Measurements from ENCODE around the gene EIPR1. TPM values are rescaled to one million over a fixed set of nuclear protein-coding genes. Genes with fewer than 3 reads are reported as not detected.

Gene EIPR1
- 25.9 TPM for total RNA-seq

DNA sequence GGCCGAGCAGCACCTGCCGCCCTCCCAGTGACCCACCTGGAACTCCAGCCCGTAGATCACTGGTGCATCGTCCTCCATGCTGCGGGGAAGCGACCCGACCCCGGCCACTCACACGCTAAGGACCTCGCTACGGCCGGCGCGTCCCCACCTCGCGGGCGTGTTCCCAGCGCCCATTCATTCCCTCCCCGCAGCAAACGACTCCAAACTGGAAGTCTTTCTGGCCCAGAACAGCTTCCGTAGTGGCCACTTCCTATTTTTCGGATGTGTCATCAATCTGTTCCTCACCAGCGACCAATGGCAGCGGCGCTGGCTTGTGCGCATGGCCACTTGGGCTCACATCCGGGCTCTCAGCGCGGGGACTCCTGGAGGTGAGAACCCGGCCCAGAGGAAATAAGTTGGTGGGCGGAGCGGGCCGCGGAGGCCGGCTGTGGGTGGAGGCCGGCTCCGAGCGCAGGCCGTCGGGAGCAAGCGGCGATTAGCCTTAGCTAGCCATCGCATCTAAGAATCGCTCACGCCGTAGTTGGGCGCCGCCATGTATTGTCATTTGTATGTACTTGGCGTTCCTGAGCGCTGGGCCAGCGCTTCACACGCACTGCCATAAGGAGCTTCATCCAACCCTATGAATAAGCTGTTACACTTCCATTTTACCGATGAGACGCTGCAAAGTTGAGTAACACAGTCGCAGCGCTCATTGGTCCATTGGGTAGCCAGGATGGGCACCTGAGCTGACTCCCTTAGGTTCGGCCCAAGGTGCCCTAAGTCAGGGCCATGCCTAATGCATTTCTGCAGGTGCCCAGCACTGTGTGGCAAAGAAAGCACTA, at the start of gene EIPR1:
Gene EIPR1 (minus strand): TSS at position 207 of the 821 bp plus-strand sequence. CDS start 129 bp downstream, at position 78.
- peak; percentile 98 for ATAC-seq

GRCh38 chr2:3427272-3427671, 49.7 kb upstream of the EIPR1 start:
- no peak for ATAC-seq

GRCh38 chr2:3426615-3427014, 49.0 kb upstream of the EIPR1 start:
- ATAC-seq, result no peak

GRCh38 chr2:3424171-3424795, 46.7 kb upstream of the EIPR1 start:
- no peak for ATAC-seq

DNA sequence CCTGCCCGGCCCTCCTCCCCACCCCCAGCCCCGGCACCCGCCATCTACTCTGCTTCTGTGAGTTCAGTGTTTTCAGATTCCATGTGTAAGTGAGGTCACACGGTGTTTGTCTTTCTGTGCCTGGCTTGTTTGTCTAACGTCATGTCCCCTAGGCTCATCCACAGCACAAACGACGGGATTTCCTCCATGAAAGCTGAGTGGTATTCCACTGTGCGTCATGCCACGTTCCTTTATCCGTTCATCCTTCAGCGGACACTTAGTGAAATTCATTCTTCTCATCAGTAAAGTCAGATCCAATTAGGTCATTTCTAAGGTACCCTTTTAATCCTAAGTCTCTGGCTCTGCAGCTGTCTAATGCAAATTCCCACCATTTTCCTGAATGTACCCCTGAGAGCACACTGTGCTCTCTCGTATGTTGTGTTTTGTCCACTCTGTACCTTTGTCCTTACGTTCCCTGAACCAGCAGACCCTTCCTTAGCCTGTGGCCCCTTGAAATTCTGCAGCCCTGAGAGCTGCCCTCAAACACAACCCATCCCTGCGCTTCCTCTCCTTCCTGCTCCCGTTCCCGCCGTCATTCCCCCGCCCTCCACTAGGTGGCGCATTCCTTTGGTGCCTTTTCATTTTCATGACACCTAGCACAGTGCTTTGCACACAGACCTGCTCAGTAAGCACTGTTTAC, 46.0 kb upstream of the EIPR1 start:
- peak; percentile 70 for ATAC-seq

DNA sequence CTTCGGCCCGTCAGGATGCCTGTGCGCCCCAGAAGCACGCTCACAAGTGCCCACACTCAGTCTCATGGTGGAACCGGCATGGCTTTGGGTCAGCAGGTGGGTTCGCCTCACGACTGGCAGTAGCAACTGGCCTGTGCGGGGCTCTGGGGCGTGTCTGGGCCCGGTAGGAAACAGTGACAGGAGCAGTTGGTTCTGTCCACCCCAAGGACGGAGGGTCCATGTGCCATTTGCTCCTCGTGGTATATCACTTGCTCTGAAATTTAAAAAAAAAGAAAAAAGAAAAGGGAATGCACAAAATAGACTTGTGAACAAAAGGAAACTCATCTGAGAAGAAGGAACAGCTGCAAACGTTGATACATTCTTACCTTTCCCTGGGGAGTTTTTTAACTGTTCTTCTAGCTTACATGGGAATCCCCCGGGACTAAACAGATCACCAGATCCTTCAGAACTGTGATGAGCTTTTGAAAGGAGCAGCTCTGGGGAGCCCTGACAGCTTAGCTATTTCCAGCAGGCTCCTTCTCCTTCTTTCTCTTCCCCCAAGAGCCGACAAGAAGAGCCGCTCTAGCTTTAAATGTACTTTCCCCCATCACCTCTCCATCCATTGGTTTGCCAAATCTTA, 44.7 kb upstream of the EIPR1 start:
- ATAC-seq, result no peak

- ATAC-seq, result no peak
Observed at GRCh38 chr2:3421580-3421979, 44.0 kb upstream of the EIPR1 start.

DNA sequence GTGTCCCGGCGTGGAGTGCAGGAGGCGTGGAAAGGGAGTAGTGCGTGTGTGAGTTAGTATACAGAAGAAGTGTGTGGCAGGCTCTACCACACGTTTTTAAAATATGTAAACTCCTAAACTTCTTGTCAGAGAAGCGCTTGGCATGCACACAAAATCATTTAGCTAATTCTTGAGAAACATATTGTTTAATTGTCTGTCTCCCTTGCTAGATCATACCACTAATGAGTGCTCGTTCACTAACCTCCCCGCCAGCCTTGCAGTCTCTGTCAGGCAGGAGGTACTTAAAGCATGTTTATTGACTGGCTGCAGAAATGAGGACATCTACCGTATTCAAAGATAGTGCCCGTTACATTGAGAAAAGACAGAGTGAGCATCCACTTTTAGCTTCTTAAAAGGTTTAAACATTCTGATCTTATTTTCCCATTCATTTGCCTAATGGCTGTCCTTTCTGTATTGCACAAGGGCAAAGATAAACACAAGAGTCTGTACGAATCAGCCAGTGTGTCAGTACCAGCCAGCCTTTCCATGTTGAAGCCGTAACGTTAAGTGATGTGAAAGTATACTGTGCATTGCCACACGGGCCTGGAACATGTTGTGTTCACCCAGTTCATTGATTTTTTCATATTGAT, 43.3 kb upstream of the EIPR1 start:
- ATAC-seq, result no peak

DNA sequence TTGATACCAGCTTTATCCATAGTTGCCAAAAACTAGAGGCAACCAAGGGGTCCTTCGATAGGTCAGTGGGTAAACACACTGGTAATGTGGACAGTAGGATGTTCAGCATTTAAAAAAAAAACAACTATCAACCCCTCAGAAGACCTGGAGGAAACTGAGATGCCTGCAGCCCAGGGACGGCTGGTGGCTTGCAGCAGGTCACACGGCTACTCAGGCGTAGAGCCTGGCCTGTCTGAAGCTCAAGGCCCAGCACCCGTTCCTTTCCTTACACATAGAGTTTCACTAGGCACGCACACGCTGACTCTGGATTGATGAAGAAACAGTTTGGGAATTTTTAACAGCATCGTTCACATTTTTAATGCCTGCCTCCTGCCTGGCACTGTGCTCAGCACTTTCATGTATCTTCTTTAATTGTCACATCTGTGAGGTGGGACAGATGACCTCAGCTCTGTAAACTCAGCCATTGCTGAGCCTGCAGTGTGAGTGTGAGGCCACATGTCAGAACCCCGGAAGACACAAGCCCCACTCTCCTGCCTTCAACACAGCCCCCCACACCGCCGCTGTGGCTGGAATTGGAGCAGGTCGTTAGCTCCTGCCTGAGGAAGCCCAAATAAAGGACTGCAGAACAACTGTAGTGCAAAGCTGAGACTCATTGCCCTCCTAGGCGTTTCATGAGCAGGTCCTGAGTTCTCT, 42.6 kb upstream of the EIPR1 start:
- ATAC-seq, result no peak

DNA sequence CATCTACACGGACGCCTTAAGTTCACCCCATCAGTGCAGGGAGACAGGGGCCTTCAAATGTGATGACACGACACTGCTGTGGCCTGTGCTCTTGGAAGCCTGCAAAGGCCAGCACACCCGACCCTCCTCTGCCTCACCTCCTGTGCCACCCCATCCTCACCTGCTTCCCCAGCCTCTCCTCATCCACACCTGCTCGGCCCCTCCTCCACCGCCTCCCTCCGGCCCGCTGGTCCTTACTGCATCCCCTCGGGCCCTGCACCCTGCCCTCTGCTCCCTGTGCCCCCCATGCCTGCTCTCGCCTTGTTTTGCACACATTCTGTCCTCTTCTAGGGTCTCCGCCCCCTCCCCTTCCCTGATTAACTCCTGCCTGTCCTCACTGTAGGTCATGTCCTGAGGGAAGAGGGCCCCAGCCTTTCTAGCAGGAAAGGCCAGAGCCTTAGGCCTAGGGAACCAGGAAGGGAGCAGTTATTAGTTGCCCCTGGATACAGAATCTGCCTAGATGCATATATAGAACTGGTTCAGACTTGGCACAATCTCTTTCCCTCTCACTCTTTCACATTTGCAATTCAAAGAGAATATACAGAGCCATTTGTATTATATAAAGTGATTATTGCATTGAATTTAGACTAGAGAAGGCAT, 41.3 kb upstream of the EIPR1 start:
- no peak for ATAC-seq

- no peak for ATAC-seq
Observed at GRCh38 chr2:3414133-3414860, 36.7 kb upstream of the EIPR1 start.

DNA sequence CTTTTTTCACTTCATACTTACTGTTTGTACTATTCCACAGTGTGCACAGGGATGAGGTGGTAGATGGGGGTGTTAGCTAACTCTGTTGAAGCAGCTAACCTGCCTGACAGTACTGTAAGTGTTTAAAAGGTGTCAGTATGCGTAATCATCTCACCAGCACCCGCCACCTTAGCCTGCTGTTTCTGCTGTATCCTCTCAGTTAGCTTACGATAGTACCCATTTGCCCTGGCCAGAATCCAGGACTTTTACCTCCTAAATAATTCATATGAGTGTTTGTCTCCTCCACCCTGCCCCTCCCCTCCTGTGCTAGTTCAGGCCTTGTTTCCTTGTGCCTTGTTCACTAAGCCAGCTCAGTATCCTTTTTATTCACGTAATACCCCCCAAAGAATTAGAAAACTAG, 36.1 kb upstream of the EIPR1 start:
- ATAC-seq, result no peak

DNA sequence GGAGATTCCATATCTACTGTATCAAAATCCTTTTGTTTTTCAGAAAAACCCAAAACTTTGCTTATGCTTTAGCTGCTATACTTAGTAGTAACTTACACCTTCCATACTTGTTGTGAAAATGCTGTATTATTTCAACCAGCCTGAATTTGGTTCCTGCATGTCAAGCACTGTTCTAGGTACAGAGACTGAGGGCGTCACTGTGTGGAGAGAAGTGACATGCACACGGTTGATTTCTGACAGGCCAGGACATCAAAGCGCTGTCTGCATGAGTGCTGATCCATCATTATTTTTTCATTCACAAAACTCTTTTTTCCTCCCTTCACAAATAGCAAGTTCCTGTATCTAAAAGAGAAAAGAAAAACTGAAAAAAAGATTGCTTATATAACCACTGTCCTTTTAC, 33.5 kb upstream of the EIPR1 start:
- ATAC-seq, result no peak

DNA sequence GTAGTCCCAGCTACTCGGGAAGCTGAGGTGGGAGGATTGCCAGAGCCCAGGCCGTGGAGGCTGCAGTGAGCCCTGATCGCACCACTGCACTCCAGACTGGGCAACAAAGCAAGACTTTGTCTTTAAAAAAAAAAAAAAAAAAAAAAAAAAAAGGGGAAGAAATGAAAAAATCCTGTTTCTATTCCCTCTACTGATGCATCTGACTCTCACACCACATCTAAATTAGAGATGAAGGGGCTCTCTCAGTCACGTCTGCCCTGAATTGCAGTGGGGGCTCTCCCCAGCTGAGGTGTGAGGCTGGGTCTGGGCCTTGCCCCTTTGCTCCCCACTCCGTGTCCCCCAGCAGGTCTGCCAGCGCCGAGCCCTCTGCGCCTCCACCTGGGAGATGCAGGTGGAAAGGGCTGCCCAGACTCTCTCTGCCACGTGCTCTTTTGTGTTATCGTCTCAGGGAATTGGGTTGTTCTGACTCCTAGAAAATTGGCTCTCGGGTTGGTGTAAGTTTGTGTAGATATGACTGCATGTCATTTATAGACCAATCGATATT, 32.1 kb upstream of the EIPR1 start:
- no peak for ATAC-seq

GRCh38 chr2:3408781-3409180, 31.2 kb upstream of the EIPR1 start:
- no peak for ATAC-seq

- ATAC-seq, result peak; percentile 42
Observed at GRCh38 chr2:3406501-3406900, 28.9 kb upstream of the EIPR1 start.

GRCh38 chr2:3405876-3406275, 28.3 kb upstream of the EIPR1 start:
- no peak for ATAC-seq

DNA sequence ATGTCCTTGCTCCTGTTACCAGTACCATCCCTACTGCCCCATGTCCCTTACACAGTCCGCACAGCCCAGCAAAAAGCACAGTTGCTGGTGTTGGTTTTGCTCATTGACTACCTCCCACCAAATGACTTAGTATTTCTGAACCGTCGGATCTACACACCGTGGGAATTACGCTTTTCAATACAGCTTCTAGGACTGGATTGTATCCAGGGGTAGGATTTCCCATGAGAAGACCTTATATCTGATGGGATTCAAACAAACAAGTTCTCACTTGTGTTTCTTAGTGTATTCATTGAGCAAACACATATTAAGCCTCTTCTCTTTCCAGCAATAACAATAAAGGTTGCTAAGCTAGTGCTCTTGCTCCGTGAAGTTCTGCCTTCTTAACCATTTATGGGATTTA, 27.7 kb upstream of the EIPR1 start:
- peak; percentile 87 for ATAC-seq

- ATAC-seq, result no peak
Observed at GRCh38 chr2:3404349-3404894, 26.8 kb upstream of the EIPR1 start.
